HG03060 (cell line): Measurements from ENCODE around the gene CD96.
"Not testable (repeated sequence)": the region's sequence is repeated elsewhere in the genome, so short reads cannot be mapped to it uniquely, and the experiment has no call there.

Source experiments
- ATAC-seq: cut with Tn5 transposase; IDR thresholded peaks from one replicate; pipeline ENCODE4 v1.9.1; 2021; ENCODE audit warnings: low read depth, moderate number of reproducible peaks; ENCODE audit not compliant: unreplicated experiment

CD96 gene

DNA sequence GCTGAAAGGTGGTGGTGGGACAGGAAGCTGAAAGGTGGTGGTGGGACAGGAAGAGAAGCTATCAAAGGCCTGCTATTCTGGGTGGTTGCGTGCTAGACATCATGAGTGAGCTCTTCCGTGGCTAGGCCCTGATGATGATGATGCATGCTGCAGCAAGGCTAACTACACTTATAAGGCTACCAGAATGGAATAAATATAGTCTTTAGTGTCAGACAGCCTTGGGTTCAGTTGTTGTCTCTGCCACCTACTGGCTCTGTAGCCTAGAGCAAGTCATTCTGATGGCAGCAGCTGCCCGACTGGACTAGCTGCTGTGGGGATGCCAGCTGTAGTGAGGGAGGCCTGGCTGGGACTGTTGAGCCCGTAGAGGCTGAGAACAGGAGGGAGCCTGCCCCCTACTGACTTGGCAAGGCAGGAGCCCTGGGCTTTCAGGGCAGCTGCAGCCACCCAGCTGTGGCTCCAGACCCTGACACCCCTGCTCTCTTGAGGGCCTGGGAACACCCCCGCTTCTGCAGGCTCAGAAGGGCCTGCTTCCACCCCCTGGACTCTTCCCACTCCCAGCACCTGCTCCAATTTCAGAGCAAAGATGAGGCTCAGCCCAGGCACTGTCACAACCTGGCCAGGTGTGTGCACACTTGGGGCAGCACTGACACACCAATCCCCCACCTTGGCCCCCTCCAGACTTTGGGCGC is 74.6 kb downstream of the CD96 start:
- ATAC-seq = peak; percentile 82

DNA sequence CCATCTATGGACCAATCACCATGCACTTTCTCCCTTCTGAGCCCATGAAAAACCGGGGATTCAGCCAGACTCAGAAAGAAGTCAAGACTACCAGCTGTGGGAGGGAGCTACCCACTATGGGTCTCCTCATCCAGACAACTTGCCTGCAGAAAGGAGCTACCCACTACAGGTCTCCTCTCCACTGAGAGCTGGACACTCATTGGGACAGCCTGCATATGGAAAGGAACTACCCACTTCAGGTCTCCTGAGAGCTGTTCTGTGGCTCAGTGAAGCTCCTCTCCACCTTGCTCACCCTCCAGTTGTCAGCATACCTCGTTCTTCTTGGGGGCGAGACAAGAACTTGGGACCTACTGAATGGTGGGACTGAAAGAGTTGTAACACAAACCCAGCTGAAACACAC is 75.4 kb downstream of the CD96 start:
- ATAC-seq = no peak

DNA sequence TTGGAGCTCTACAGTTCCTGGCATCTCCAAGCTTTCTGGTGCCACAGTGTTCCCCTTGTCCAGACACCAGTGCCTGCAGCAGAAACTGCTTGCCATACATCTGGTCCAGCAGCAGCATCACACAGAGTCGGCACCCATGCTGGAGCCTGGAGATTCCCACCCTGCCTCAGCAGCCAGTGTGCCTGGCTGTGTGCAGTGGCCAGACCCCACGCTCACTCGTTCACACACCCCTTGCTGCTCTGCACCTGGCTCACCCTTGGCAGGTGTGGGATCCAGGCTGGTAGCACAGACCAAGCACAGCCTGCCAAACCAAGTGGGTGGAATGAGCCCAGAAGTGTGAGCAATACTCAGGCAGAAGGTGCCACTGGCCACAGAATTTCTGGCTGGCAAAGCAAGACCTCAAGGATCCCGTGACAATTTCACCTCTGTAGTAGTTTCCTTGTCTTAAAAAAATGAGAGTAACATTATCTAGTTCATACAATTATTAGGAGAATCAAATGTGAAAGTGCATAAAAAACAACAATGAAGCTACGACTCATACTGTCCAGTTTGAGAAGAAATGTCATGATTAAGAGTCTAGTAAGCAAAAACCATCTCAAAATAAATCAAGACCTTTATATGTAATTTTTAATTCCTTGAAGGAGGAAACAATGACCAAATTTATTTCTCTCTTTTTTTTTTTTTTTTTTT is 76.1 kb downstream of the CD96 start:
- no peak for ATAC-seq

DNA sequence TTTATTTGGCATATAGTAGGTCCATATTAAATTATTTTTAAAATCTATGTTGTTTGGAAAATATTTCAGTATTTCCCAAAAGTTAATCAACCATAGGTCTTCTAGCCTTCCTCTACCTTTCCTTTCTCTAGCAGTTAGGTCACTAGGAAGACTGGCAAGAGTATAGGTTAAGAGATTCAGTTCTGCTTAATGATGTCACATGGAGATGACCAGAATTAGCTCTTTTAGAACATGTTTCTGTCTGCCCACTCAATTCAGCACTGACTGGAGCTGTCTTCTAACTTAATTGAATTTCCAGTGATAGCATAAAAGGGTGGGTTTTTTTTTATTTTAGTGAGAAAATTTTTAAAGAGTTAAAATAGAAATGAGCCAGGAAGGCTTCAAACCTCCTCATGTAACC is 76.9 kb downstream of the CD96 start:
- no peak for ATAC-seq

DNA sequence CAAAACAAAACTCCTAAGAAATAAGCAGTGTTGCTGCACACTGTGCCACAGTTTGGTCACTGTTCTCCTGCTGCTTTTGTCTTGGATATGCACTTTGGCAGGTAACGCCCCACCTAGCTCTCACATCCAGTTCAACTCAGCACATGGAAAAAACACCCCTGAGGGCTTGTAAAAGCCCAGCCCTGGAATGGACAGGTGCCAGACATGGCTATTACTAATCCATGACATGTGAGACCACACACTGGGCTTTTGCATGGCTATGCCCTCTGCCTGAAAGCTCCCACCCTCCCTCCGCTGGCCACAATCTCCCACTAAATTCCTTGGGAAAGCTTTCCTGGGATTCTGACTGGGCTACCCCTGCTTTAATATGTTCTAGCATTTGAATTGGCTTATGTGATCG is 77.8 kb downstream of the CD96 start:
- ATAC-seq = no peak

DNA sequence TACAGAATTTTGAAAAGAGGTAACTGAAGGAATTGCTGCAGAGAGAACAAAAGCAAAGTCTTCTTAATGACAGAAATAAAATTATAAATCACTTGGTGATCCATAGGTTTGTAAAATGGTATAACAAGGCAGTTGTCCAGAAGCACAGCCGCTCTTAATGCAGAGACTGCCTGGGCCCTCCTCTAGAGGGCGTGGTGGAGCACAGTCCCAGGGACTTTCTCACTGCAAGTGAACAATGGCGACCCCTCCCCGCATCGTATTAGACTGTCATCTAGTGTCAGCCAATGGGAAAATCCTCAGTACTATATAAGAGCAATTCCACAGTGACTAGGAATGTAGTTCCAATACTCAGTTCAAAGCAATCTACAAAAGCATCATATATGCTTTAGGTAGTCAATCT is 79.5 kb downstream of the CD96 start:
- ATAC-seq = no peak

DNA sequence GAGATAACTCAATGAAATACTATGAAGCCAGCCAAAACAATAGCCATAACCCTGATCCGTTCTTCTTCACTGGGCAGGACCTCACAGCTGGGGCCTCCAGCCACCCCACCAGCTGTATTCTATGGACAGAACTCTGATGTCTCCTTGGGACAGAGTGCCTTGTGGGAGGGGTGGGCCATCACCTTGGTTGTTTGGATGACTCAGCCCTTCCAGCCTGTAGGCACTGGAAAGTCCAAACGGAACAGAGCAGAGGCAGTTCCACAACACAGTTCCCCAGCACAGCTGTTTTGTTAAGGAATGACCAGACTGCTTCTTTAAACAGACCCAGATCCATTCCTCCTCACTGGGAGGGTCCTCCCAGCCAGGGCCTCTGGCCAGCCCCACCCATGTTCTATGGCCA is 85.1 kb downstream of the CD96 start:
- no peak for ATAC-seq

DNA sequence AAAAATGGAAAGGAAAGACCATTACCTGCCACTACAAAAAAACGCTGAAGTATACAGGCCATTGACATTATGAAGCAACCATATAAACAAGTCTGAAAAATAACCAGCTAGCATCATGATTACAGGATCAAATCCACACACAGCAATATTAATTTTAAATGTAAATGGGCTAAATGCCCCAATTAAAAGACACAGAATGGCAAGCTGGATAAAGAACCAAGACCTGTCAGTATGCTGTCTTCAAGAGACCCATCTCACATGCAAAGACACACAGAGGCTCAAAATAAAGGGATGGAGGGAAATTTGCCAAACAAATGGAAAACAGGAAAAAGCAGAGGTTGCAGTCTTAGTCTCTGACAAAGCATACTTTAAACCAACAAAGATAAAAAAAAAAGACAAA is 87.0 kb downstream of the CD96 start:
- ATAC-seq = not testable (repeated sequence)

DNA sequence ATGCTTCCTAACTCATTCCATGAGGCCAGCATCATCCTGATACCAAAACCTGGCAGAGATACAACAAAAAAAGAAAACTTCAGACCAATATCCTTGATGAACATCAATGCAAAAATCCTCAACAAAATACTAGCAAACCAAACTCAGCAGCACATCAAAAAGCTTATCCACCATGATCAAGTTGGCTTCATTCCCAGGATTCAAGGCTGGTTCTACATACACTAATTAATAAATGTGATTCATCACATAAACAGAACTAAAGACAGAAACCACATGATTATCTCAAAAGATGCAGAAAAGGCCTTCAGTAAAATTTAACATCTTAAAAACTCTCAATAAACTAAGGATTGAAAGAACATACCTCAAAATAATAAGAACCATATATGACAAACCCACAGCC is 88.6 kb downstream of the CD96 start:
- ATAC-seq = not testable (repeated sequence)

DNA sequence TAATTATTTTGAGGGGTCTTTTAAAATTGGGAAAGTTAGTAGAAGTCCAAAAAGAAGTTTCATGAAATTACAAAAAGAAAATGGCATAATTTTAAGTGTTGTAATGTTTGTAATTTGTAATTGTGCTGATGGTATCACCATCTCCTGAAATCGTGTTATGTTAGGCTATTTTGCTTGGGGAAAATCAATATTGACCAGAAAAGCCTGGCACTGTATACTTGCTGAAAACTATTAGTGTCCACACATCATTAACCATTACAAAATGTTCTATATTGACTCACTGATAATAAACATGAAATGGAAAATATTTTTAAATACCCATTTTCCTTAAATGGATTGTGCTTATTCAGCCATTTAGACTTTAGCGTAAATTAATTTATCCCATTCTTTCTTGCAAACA is 93.4 kb downstream of the CD96 start:
- no peak for ATAC-seq

DNA sequence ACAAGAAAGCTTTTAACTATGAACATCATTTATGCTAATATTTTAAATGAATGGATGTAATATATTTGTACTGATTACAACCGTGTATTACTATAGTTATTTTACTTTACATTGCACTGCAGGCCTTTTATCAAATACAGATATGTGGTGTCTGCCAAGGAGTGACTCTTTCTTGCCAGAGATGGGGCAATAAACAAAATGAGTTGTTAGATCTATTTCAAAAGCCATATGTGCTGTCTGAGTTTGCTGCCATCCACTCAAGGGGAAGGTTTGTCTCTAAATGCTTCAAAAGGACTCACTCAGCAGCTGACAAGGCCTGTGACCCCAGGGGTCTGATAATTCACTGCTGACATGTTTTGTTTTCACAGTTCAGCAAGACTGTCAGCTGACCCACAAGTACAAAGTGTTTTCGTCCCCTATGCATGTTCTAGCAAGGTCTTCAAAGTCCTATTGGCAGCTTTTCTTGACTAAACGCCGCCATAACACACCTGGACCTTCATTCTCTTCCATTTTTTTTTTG is 94.4 kb downstream of the CD96 start:
- ATAC-seq = no peak

DNA sequence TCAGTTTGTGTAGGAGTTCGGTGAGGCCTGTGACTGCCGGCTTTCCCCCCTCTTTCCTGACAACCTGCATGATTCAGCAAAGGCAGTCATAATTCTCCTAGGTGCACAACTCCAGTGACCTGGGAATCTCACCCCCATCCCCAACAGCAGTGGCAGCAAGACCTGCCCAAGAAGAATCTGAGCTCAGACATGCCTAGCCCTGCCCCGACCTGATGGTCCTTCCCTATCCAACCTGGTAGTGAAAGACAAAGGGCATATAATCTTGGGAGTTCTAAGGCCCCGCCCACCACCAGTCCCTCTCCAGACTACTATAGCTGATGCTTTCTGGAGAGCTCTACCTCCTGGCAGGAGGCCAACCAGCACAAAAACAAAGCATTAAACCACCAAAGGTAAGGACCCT is 97.3 kb downstream of the CD96 start:
- ATAC-seq = no peak

DNA sequence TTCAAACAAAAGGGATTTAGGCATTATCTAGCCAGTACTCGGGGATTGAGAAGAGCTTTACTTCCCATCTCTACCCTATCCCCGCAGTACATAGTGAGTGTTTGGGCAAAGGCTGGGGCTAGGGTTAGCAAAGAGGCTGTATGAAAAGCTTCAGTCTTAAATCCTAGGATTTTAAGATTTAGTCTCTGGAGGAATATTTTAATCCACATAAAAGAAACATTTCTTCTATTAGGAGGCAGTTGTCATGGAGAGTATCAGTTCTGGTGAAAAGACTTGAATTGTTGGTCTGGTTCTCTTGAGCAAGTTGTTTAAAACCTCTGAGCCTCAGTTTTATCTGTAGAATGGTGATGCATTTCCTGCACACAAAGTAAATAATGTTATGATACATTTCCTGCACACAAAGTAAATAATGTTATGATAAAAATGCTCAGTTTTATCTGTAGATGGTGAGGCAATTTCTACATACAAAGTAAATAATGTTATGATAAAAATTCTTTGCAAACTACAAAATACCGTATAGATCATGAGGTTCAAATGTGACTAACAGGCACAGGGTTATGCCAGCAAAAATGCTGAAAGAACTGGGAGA is 107.1 kb downstream of the CD96 start:
- ATAC-seq = no peak

DNA sequence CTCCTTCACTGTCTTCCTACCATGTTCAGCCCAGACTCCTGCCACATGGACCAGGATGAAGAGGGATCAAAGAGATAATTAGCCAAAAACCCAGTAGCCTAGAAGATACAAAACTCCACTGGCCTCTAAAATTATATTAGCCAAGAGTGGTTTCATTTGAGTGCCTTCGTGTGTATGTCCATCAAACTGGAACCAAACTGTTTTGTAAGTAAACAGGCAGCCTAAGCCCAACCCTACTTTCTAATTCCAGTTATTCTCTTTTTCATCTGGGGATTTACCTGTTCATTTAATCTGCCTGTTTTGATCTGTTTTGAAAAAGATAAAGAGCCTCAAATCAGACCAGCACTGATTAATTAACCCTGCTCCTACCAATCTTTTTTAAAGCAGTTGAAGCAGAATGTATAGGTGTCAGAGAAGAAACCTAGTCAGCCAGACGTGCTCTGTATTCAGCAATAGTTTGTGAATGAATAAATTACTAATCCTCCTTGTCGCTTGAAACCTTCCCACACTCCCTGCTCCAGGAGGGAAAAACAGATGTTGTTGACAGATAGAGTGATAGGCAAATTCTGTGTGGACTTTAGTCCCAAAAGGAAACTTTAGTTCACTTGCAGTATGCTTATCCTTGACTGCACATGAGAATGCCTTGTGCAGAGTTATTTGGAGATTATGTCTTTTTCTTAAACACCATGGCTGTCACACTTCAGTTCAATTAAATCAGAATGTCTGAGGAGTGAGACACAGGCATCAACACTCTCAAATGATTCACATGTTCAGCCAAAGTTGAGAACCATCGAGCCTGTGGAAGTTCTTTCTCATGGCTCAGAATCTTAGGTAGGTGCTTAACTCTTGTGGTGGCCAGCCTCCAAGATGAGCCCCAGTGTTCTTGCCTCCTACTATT is 108.6 kb downstream of the CD96 start:
- ATAC-seq = no peak

DNA sequence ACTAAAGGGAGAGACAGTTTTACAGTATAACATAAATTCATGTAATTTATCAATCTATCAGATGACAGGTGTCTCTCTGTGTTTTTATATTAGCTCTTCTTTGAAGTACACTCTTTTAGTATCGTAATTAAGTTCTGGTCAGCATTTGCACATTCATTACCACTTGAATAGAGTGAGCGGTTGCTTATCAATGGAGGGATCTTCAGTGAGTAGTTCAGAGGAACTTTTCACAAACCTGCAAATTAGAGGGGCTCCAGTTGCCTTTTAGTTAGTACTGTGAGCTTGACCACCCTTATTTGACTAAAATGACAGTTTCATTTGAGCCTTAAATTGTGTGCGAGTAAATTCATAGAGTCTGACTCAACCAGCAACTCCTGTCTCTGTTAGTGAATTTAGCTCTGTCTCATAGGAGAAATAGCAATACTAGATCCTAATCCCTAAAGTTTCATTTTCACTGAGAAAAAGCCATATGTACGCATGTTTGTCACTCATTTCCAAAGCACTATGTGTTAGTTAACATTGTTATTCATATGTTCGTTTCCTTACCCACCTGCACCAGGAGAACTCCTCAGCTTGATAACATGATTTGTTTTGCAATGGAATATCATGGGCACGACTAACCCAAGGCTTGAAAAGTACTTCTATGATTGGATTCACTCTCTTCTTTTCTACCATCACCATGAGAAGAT is 110.6 kb downstream of the CD96 start:
- no peak for ATAC-seq

DNA sequence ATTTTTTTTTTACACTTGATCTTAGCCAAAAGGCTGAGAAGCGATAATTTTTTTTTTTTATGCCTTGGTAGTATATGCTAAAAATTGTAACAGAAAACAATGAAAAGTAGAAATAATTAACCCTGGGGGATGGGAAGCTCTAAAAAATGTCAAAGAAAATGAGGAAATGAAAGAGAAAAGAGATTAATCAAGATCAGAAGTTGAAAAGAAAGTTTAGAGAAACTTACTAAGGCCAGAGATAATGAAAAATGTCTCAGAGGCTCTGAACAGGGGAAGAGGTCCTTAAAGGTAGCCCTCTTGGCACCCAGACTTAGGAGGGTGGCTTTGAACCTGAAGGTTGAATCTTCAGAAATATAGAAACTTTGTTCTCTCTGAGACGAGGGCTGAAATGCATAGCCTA is 111.8 kb downstream of the CD96 start:
- no peak for ATAC-seq

DNA sequence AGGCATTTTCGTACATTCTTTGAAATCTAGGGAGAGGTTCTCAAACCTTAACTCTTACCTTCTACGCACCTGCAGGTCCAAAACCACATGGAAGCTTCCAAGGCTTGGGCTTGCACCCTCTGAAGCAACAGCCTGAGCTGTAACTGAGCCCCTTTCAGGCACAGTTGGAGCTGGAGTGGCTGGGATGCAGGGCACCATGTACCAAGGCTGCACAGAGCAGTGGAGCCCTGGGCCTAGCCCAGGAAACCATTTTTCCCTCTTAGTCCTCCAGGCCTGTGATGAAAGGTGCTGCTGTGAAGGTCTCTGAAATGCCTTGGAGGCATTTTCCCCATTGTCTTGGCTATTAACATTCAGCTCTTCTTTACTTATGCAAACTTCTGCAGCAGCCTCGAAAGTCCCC is 120.0 kb downstream of the CD96 start:
- no peak for ATAC-seq

DNA sequence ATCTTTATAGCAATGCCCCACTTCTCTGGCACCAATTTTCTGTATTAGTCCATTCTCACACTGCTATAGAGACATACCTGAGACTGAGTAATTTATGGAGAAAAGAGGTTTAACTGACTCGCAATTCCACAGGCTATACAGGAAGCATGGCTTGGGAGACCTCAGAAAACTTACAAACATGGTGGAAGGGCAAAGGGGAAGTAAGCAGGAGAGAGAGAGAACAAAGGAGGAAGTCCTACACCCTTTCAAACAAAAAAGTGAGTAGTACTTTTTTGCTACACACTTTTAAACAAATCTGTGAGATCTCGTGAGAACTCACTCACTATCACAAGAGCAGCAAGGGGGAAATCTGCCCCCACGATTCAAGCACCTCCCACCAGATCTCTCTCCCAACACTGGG is 120.9 kb downstream of the CD96 start:
- ATAC-seq = no peak

DNA sequence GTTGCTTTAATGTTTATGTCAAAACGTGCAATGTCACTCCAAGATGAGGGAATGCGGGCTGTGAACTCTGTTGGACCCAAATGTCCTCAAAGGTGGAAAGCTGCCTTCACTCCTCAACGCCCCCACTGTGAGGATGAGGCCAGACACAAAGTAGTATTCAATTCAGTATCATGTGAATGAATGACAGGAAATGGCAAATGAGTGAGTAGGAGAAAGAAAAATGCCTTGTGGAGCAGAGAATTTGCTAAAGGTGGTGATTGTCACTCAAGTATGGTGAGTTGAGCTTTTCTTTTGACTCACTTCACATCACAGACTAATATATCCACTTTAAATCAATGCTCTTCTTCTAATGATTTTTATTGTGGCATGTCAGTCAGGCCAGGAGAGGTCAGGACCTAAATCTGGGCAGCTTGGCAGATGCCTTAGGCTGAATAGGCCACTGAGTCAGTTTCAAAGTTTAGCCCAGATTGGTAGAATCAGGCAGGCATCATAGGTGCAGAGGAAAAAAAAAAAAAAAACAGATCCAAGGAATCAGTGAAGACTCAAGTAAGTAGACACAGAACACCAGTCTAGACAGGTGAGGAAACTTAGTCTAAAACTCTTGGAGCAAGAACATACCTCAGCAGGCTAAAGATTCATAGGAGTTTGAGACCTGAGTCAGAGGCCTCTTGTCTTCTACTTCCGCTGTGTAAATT is 124.2 kb downstream of the CD96 start:
- no peak for ATAC-seq

DNA sequence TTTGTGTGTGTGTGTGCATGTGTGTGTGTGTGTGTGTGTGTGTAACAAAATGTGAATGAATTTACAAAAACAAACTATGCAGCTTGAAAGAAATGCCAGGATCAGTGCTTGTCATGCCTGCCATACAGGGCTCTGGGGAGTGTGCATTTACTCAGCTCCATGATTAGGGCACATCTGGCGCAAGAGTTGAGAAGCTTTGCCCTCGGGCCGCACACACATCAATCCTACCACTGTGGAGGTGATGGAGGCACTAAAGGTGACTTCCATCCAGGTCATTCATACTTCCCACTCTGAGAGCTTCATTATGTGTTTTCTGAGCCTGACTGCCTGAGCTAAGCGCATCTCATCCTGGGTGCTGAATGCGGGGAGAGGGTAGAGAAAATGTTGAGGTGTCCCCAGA is 125.2 kb downstream of the CD96 start:
- ATAC-seq = no peak
